ENCODE measurements around the gene ASAP2.
A peak's percentile ranks its signal among the peaks of the same experiment; 100 is the strongest.

ASAP2 gene

DNA sequence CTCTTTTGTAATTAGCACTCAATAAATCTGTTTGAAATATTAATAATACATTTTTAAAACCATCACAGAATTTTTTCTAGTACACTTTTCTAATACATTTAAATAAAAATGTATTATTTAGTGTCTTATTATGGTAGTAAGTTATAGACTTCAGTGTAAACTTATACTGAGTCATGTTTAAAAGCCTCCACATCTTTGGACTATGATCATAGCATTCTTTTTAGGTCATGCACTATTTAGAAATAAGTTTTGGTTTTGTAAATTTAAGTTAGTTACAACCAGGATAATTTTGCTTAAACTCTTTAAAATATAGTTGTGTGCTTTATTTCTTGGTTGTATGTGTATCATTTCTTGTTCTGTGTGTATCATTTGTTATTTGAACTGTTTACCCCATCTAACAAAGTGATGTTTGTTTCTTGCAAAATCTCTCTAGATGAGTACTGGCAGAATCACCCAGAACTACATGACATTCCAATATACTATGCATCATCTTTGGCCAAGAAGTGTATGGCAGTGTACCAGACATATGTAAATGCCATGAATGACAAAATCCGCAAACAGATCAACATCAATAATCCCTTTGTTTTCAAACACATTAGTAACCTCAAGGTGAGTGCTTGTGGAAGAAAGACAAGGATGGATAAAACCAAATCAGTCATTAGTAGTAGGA, 233.6 kb downstream of the ASAP2 start:
- peak overlapping the region; percentile 30 for H3K4me3 ChIP-seq (ENCODE audit: low read length)
- H3K4me1 ChIP-seq (ENCODE audit: control insufficient read depth, insufficient read depth, low read length): peaks cover 16% of the 10 kb centered on the region
- H3K36me3 ChIP-seq (ENCODE audit: control insufficient read depth, insufficient read depth, low read length, severe bottlenecking): peaks cover 74% of the 10 kb centered on the region
- DNase-seq (ENCODE audit: low read depth): peak; percentile 83
- H3K9ac ChIP-seq (ENCODE audit: low read length): peak overlapping the region; percentile 49
- no peaks in the 10 kb centered on the region for H3K9me3 ChIP-seq (ENCODE audit: control insufficient read depth, low read length)
- no peaks in the 10 kb centered on the region for H3K27me3 ChIP-seq (replicated peaks; ENCODE audit: control insufficient read depth, insufficient read depth, low read length)

- Histone ChIP-seq H3K9ac (ENCODE audit: low read length) (no peak overlapping the region), H3K27me3 (replicated peaks; ENCODE audit: control insufficient read depth, insufficient read depth, low read length) (no peaks in the 10 kb centered on the region), H3K4me3 (ENCODE audit: low read length) (no peak overlapping the region), H3K4me1 (ENCODE audit: control insufficient read depth, insufficient read depth, low read length) (peaks cover 16% of the 10 kb centered on the region), H3K9me3 (ENCODE audit: control insufficient read depth, low read length) (no peaks in the 10 kb centered on the region), H3K36me3 (ENCODE audit: control insufficient read depth, insufficient read depth, low read length, severe bottlenecking) (peaks cover 77% of the 10 kb centered on the region)
- DNase-seq (ENCODE audit: low read depth): peak; percentile 42
Observed at GRCh38 chr2:9441556-9441955, 234.9 kb downstream of the ASAP2 start.

DNA sequence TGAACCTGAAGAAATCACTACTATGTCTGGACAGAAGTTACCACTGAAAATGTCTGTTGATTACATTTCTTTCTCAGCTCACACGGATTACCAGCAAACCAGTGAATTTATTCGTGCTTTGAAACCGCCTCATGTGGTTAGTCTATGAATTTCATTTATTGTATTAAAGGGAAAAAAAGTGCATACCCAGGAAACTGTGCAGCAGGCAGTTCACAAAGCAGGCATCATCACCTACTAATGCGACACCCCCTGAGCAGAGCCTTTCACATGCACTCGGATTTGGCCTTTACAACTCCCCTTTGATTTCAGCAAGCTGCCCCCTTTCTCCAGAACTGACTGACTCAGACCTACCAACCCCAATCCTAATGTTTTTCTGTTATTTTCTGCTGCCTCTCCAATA, 236.9 kb downstream of the ASAP2 start:
- Histone ChIP-seq H3K36me3 (ENCODE audit: control insufficient read depth, insufficient read depth, low read length, severe bottlenecking) (peaks cover 75% of the 10 kb centered on the region), H3K4me3 (ENCODE audit: low read length) (no peak overlapping the region), H3K27me3 (replicated peaks; ENCODE audit: control insufficient read depth, insufficient read depth, low read length) (no peaks in the 10 kb centered on the region), H3K4me1 (ENCODE audit: control insufficient read depth, insufficient read depth, low read length) (peaks cover 16% of the 10 kb centered on the region), H3K9me3 (ENCODE audit: control insufficient read depth, low read length) (no peaks in the 10 kb centered on the region), H3K9ac (ENCODE audit: low read length) (no peak overlapping the region)
- no peak for DNase-seq (ENCODE audit: low read depth)

DNA sequence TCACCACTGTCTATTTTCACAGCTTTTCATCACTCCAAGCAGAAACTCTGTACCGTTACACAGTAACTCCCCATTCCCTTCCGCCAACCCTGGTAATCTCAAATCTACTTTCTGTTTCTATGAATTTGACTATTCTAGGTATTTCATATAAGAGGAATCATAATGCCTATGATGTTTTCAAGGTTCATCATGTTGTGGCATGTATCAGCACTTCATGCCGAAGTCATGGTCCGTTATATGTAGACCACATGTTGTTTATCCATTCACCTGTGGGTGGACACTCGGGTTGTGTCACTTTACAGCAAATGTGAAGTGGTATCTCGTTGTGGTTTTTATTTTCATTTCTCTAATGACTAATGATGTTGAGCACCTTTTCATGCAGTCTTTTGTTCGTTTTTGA, 238.5 kb downstream of the ASAP2 start:
- Histone ChIP-seq H3K9me3 (ENCODE audit: control insufficient read depth, low read length) (no peaks in the 10 kb centered on the region), H3K9ac (ENCODE audit: low read length) (no peak overlapping the region), H3K36me3 (ENCODE audit: control insufficient read depth, insufficient read depth, low read length, severe bottlenecking) (peaks cover 78% of the 10 kb centered on the region), H3K27me3 (replicated peaks; ENCODE audit: control insufficient read depth, insufficient read depth, low read length) (no peaks in the 10 kb centered on the region), H3K4me3 (ENCODE audit: low read length) (no peak overlapping the region), H3K4me1 (ENCODE audit: control insufficient read depth, insufficient read depth, low read length) (peaks cover 10% of the 10 kb centered on the region)
- DNase-seq (ENCODE audit: low read depth): no peak

- Histone ChIP-seq H3K36me3 (ENCODE audit: control insufficient read depth, insufficient read depth, low read length, severe bottlenecking) (peaks cover 66% of the 10 kb centered on the region), H3K9ac (ENCODE audit: low read length) (no peak overlapping the region), H3K4me3 (ENCODE audit: low read length) (no peak overlapping the region), H3K9me3 (ENCODE audit: control insufficient read depth, low read length) (no peaks in the 10 kb centered on the region), H3K27me3 (replicated peaks; ENCODE audit: control insufficient read depth, insufficient read depth, low read length) (no peaks in the 10 kb centered on the region), H3K4me1 (ENCODE audit: control insufficient read depth, insufficient read depth, low read length) (no peaks in the 10 kb centered on the region)
- DNase-seq (ENCODE audit: low read depth): no peak
Observed at GRCh38 chr2:9451231-9451630, 244.6 kb downstream of the ASAP2 start.
